Tibial artery (tissue), 4 donors: ENCODE measurements around the gene PTPRN2.

Source experiments
- DNase-seq, 2 donors: peaks; one replicate each; pipeline ENCODE4 v3.0.0-alpha.2; 2019
- H3K27ac ChIP-seq, 2 donors: fragments of 200-600 bp; sonication (generic) in 1 of 2; 1 replicate in 1 of 2; 2 replicates in 1 of 2; pipeline ENCODE4 v1.5.1; 2018 to 2019; ENCODE audit warnings: mild to moderate bottlenecking in 1 of 2
- H3K27me3 ChIP-seq, 2 donors: fragments of 200-600 bp; sonication (generic) in 1 of 2; one replicate each; pipeline versions ENCODE4 v1.5.1 to v1.6.0; 2016 to 2019
- H3K36me3 ChIP-seq, 3 donors: fragments of 200-600 bp; sonication (generic) in 2 of 3; one replicate each; pipeline ENCODE4 v1.5.1; 2016 to 2019; ENCODE audit warnings: mild to moderate bottlenecking in 2 of 3
- H3K4me1 ChIP-seq, 4 donors: fragments of 200-600 bp; sonication (generic) in 2 of 4; 1 replicate in 3 of 4; 2 replicates in 1 of 4; pipeline ENCODE4 v1.5.1; 2016 to 2019
- H3K4me3 ChIP-seq, 2 donors: fragments of 200-600 bp; sonication (generic) in 1 of 2; 1 replicate in 1 of 2; 2 replicates in 1 of 2; pipeline ENCODE4 v1.5.1; 2018 to 2019; ENCODE audit warnings: mild to moderate bottlenecking in 2 of 2
- H3K9me3 ChIP-seq, 3 donors: fragments of 200-600 bp; sonication (generic) in 1 of 3; one replicate each; pipeline ENCODE4 v1.5.1; 2016 to 2019
- CTCF ChIP-seq, 2 experiments: fragments of 200-600 bp in 1 of 2; fragments of 450-650 bp in 1 of 2; IDR thresholded peaks; one replicate each; pipeline ENCODE4 v1.5.1; 2017 to 2019; ENCODE audit warnings: antibody characterized with exemption in 2 of 2, mild to moderate bottlenecking in 1 of 2, moderate library complexity in 1 of 2
- intact Hi-C: fragments of 100-400 bp; cut with DNase I; formaldehyde crosslinking; loops from one replicate; pipeline ENCODE4 v1.15.0; 2023; ENCODE audit warnings: low total_unique reads

PTPRN2 gene

GRCh38 chr7:158138329-158138597 is 449.4 kb downstream of the PTPRN2 start:
- no peak for TF ChIP-seq CTCF (IDR thresholded peaks at IDR 0.05)
- intact Hi-C loops: no loop called here
- Histone ChIP-seq H3K27me3 (no peaks in the 10 kb centered on the region), H3K27ac (no peak overlapping the region), H3K36me3 (no peaks in the 10 kb centered on the region), H3K9me3 (peaks cover 0 to 12% (median 2%) of the 10 kb centered on the region in 3 donors), H3K4me3 (no peak overlapping the region), H3K4me1 (no peaks in the 10 kb centered on the region)
- DNase-seq: no peak

- intact Hi-C loops: no loop called here
- TF ChIP-seq CTCF (IDR thresholded peaks at IDR 0.05): no peak
- no peaks in the 10 kb centered on the region for H3K36me3 ChIP-seq
- no peak overlapping the region for H3K4me3 ChIP-seq
- no peak overlapping the region for H3K27ac ChIP-seq
- DNase-seq: no peak
- no peaks in the 10 kb centered on the region for H3K4me1 ChIP-seq
- peaks cover 0 to 12% (median 0%) of the 10 kb centered on the region in 3 donors for H3K9me3 ChIP-seq
- no peaks in the 10 kb centered on the region for H3K27me3 ChIP-seq
Measured at GRCh38 chr7:158137516-158138328, 449.9 kb downstream of the PTPRN2 start.

- TF ChIP-seq CTCF (IDR thresholded peaks at IDR 0.05): no peak
- Histone ChIP-seq H3K4me3 (no peak overlapping the region), H3K36me3 (no peaks in the 10 kb centered on the region), H3K4me1 (no peaks in the 10 kb centered on the region), H3K27ac (no peak overlapping the region), H3K27me3 (no peaks in the 10 kb centered on the region), H3K9me3 (peaks cover 0 to 12% (median 0%) of the 10 kb centered on the region in 3 donors)
- DNase-seq: no peak
- intact Hi-C loops: no loop called here
Measured at GRCh38 chr7:158135931-158136330, 451.7 kb downstream of the PTPRN2 start.

GRCh38 chr7:158134824-158135223 is 452.8 kb downstream of the PTPRN2 start:
- Histone ChIP-seq H3K9me3 (peaks cover 0 to 10% (median 0%) of the 10 kb centered on the region in 3 donors), H3K27me3 (no peaks in the 10 kb centered on the region), H3K27ac (no peak overlapping the region), H3K4me1 (no peaks in the 10 kb centered on the region), H3K4me3 (no peak overlapping the region), H3K36me3 (no peaks in the 10 kb centered on the region)
- no peak for DNase-seq
- TF ChIP-seq CTCF (IDR thresholded peaks at IDR 0.05): no peak
- intact Hi-C loops: no loop called here

GRCh38 chr7:158133515-158134271 is 453.9 kb downstream of the PTPRN2 start:
- Histone ChIP-seq H3K27me3 (no peaks in the 10 kb centered on the region), H3K4me3 (no peak overlapping the region), H3K36me3 (no peaks in the 10 kb centered on the region), H3K4me1 (no peaks in the 10 kb centered on the region), H3K27ac (no peak overlapping the region), H3K9me3 (peaks cover 0 to 5% (median 0%) of the 10 kb centered on the region in 3 donors)
- no peak for TF ChIP-seq CTCF (IDR thresholded peaks at IDR 0.05)
- intact Hi-C loops: no loop called here
- DNase-seq: peak in 1 of 2 donors; percentile 38
